Sigmoid colon (tissue), 7 donors: ENCODE data around the gene ALB. TPM values are rescaled to one million over a fixed set of nuclear protein-coding genes. Genes with fewer than 3 reads are reported as not detected.

Source experiments
- DNase-seq: peaks from one replicate; pipeline ENCODE4 v3.0.0-alpha.2; 2019
- H3K27ac ChIP-seq, 4 donors: fragments of 200-600 bp; sonication (generic); one replicate each; pipeline ENCODE4 v1.5.1; 2016 to 2019; ENCODE audit warnings: mild to moderate bottlenecking in 1 of 4
- H3K27me3 ChIP-seq, 3 donors: fragments of 200-600 bp; sonication (generic); one replicate each; pipeline ENCODE4 v1.5.1; 2019; ENCODE audit warnings: mild to moderate bottlenecking in 1 of 3
- H3K36me3 ChIP-seq, 4 donors: fragments of 200-600 bp; sonication (generic); one replicate each; pipeline ENCODE4 v1.5.1; 2016 to 2019
- H3K4me1 ChIP-seq, 4 donors: fragments of 200-600 bp; sonication (generic); one replicate each; pipeline ENCODE4 v1.5.1; 2017 to 2019
- H3K4me3 ChIP-seq, 4 donors: fragments of 200-600 bp; sonication (generic); one replicate each; pipeline ENCODE4 v1.5.1; 2017 to 2019; ENCODE audit warnings: mild to moderate bottlenecking in 2 of 4, moderate library complexity in 1 of 4
- H3K9me3 ChIP-seq, 4 donors: fragments of 200-600 bp in 3 of 4; sonication (generic) in 3 of 4; one replicate each; pipeline versions ENCODE4 v1.5.1 to v1.6.1; 2013 to 2019
- CTCF ChIP-seq, 4 experiments: fragments of 450-650 bp in 3 of 4; fragments of 200-600 bp in 1 of 4; IDR thresholded peaks; one replicate each; pipeline ENCODE4 v1.5.1; 2016 to 2019; ENCODE audit warnings: antibody characterized with exemption in 4 of 4, mild to moderate bottlenecking in 3 of 4, moderate library complexity in 2 of 4
- EP300 ChIP-seq, 4 donors: sonication (generic); formaldehyde crosslinking; IDR thresholded peaks; one replicate each; pipeline ENCODE4 v1.6.1; 2017; ENCODE audit warnings: antibody characterized with exemption in 4 of 4
- POLR2A ChIP-seq, 2 donors: fragments of 450-650 bp; IDR thresholded peaks; one replicate each; pipeline ENCODE4 v1.6.1; 2016; ENCODE audit warnings: antibody characterized with exemption in 2 of 2, mild to moderate bottlenecking in 2 of 2, moderate library complexity in 2 of 2
- POLR2AphosphoS5 ChIP-seq, 4 donors: sonication (generic); formaldehyde crosslinking; IDR thresholded peaks; one replicate each; pipeline ENCODE4 v1.6.1; 2017; ENCODE audit warnings: antibody characterized with exemption in 4 of 4
- WGBS, 2 donors: extraction: QIAGEN DNeasy Blood & Tissue Kit; methylation state at CpG; one replicate each; pipeline ENCODE4 v1.1.7; 2013; 5-methylcytosine and 5-hydroxymethylcytosine counted together
- intact Hi-C: fragments of 100-400 bp; cut with DNase I; formaldehyde crosslinking; loops from one replicate; pipeline ENCODE4 v1.15.1; 2023
- polyA plus RNA-seq, 3 donors: library from polyadenylated mRNA; stranded (reverse); fragments of 200-250 nt; gene quantifications; one replicate each; pipeline ENCODE4 v1.2.3, GENCODE V29; 2013
- total RNA-seq, 4 donors: library from RNA; depleted of rRNA; stranded (reverse); fragments of >200 nt; gene quantifications; one replicate each; pipeline ENCODE4 v1.1.0, GENCODE V29; 2016
- donor health status: healthy with polysubstance abuse.
- donor health status: Bipolar disorder and iron deficiency.
- donor health status: healthy.

The ALB gene
- total and polyA plus RNA-seq, 7 donors: 0.96 TPM; not detected in 6

GRCh38 chr4:73436674-73437557 lies 32.8 kb downstream of the ALB start:
- TF ChIP-seq POLR2AphosphoS5 (IDR thresholded peaks at IDR 0.05) (no peak), EP300 (IDR thresholded peaks at IDR 0.05) (no peak), POLR2A (IDR thresholded peaks at IDR 0.05) (no peak), CTCF (IDR thresholded peaks at IDR 0.05) (no peak)
- DNase-seq: no peak
- no peak overlapping the region for H3K4me3 ChIP-seq
- H3K9me3 ChIP-seq: no peaks in the 10 kb centered on the region
- H3K36me3 ChIP-seq: no peaks in the 10 kb centered on the region
- intact Hi-C loops: no loop called here
- H3K27ac ChIP-seq: no peak overlapping the region
- H3K4me1 ChIP-seq: no peaks in the 10 kb centered on the region
- H3K27me3 ChIP-seq: no peaks in the 10 kb centered on the region
- WGBS, 2 donors: 79 to 85% methylated on average over 3 of the region's 3 CpGs

- Histone ChIP-seq H3K4me1 (no peaks in the 10 kb centered on the region), H3K27me3 (no peaks in the 10 kb centered on the region), H3K9me3 (no peaks in the 10 kb centered on the region), H3K27ac (no peak overlapping the region), H3K36me3 (no peaks in the 10 kb centered on the region), H3K4me3 (no peak overlapping the region)
- TF ChIP-seq POLR2AphosphoS5 (IDR thresholded peaks at IDR 0.05) (no peak), POLR2A (IDR thresholded peaks at IDR 0.05) (no peak)
- no peak for DNase-seq
- intact Hi-C loops: no loop called here
These were observed 33.5 kb downstream of the ALB start for GRCh38 chr4:73437558-73437956.

- intact Hi-C loops: no loop called here
- no peaks in the 10 kb centered on the region for H3K27me3 ChIP-seq
- no peak overlapping the region for H3K27ac ChIP-seq
- H3K9me3 ChIP-seq: no peaks in the 10 kb centered on the region
- WGBS, 2 donors: 85 to 88% methylated on average over 1 of the region's 1 CpG
- no peak for TF ChIP-seq CTCF (IDR thresholded peaks at IDR 0.05)
- no peak for TF ChIP-seq POLR2AphosphoS5 (IDR thresholded peaks at IDR 0.05)
- no peak for TF ChIP-seq EP300 (IDR thresholded peaks at IDR 0.05)
- TF ChIP-seq POLR2A (IDR thresholded peaks at IDR 0.05): no peak
- no peaks in the 10 kb centered on the region for H3K4me1 ChIP-seq
- no peak overlapping the region for H3K4me3 ChIP-seq
- no peak for DNase-seq
- H3K36me3 ChIP-seq: no peaks in the 10 kb centered on the region
These were observed 34.0 kb downstream of the ALB start for GRCh38 chr4:73438048-73438447.

GRCh38 chr4:73438582-73439215 lies 34.6 kb downstream of the ALB start:
- Histone ChIP-seq H3K27me3 (no peaks in the 10 kb centered on the region), H3K4me1 (no peaks in the 10 kb centered on the region), H3K4me3 (no peak overlapping the region), H3K27ac (no peak overlapping the region), H3K36me3 (no peaks in the 10 kb centered on the region), H3K9me3 (no peaks in the 10 kb centered on the region)
- WGBS, 2 donors: 49 to 67% methylated on average over 2 of the region's 2 CpGs
- intact Hi-C loops: no loop called here
- TF ChIP-seq EP300 (IDR thresholded peaks at IDR 0.05) (no peak), CTCF (IDR thresholded peaks at IDR 0.05) (no peak), POLR2AphosphoS5 (IDR thresholded peaks at IDR 0.05) (no peak), POLR2A (IDR thresholded peaks at IDR 0.05) (no peak)
- DNase-seq: no peak

- H3K27ac ChIP-seq: no peak overlapping the region
- H3K36me3 ChIP-seq: no peaks in the 10 kb centered on the region
- 65 to 83% methylated on average over 2 of the region's 2 CpGs for WGBS, 2 donors
- no peak for DNase-seq
- intact Hi-C loops: no loop called here
- H3K27me3 ChIP-seq: no peaks in the 10 kb centered on the region
- H3K4me1 ChIP-seq: no peaks in the 10 kb centered on the region
- TF ChIP-seq POLR2A (IDR thresholded peaks at IDR 0.05) (no peak), EP300 (IDR thresholded peaks at IDR 0.05) (no peak), CTCF (IDR thresholded peaks at IDR 0.05) (no peak), POLR2AphosphoS5 (IDR thresholded peaks at IDR 0.05) (no peak)
- no peak overlapping the region for H3K4me3 ChIP-seq
- H3K9me3 ChIP-seq: no peaks in the 10 kb centered on the region
These were observed 35.4 kb downstream of the ALB start for GRCh38 chr4:73439445-73439844.
